ENCODE data around the gene HES5.

The HES5 gene

GRCh38 chr1:2514863-2515762 is 14.9 kb downstream of the HES5 start:
- no peak for DNase-seq (ENCODE audit: low read depth, low spot score)

GRCh38 chr1:2513939-2514652 is 16.0 kb downstream of the HES5 start:
- DNase-seq (ENCODE audit: low read depth, low spot score): no peak

GRCh38 chr1:2512862-2513421 is 17.1 kb downstream of the HES5 start:
- no peak for DNase-seq (ENCODE audit: low read depth, low spot score)

DNA sequence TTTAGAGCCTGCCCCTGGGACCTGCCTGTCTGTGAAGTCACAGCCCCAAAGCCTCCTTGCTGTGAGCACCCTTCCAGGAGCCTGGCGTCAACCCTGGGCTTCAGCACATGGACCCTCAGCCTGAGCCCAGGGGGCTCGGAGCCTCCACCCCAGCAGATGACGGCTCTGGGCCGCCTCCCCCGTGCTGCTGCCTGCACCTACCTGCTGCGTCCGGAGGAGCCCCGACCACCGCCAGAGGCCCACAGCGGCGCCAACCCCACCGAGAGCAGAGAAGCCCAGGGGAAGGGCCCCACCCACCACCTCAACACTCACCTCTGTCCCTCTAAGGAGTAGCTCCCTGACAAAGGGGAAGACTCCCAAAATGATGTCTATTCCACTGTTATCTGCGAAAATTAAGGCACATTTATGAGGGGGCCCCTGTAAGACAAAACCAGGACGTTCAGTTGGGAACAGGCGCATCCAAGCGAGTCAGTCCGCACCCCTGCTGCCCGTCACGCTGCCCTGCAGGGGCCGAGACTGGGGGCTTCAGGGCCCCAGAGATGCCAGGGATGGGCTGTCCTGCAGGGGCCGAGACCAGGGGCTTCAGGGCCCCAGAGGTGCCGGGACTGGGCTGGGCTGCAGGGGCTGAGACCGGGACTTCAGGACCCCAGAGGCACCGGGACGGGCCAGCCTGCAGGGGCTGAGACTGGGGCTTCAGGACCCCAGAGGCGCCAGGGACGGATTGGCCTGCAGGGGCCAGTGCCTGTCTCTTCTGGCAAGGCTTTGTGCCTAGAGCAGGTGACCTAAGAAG is 19.5 kb downstream of the HES5 start:
- DNase-seq (ENCODE audit: low read depth, low spot score): no peak

DNA sequence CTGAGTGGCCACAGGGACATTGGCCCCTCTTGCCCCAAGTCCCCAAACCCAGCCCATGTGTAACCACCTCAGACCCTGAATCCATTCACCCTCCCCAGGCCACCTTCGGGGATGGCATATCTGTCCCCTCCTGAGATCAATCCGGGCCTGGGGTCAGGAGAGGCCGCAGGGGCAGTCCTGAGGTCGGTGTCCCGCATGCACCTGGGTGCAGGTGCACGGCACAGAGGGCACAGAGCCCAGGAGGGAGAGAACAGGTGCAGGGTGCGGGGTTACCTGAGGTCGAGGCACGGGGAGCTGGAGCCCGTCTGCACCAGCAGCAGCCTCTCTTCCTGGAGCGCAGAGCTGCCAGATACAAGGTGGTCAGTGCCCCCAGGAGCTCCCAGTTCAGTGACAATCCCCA is 20.5 kb downstream of the HES5 start:
- DNase-seq (ENCODE audit: low read depth, low spot score): no peak

DNA sequence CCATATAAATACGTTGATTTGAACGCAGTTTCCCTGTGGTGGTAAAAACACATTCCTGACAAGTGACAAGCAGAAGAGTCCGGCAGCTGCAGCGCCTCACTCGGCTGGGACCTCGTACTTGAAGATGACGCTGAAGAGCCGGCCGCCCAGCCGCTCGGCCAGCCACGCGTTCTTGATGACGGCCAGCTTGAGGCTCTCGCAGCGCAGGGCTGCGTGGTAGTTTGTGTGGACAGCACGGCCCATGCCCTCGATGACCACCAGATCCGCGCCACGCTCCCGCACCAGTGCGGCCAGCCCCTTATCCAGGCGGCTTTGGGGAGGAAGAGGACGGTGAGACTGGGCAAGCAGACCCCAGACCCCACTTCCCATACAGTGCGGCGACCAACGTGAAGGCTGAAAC is 21.3 kb downstream of the HES5 start:
- DNase-seq (ENCODE audit: low read depth, low spot score): no peak

GRCh38 chr1:2508180-2508579 is 21.9 kb downstream of the HES5 start:
- no peak for DNase-seq (ENCODE audit: low read depth, low spot score)

DNA sequence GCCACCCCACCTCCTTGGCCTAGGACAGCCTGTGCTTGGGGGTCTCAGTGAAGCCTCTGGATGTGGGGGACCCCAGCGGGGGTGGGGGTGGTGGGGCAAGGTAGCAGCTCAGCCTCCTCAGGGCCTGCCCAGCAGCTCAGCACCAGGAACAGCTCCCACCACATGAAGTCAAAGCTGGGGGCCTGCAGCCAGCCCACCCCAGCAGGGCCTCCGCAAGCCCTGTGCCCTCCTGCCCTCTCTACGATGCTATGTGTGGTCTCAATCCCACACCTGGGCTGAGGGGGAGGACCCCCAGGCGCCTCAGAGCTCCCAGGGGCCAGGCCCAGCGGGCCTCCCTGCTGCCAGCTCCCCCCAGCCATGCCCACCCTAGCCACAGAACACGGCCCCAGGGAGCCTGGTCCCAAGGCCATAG is 22.3 kb downstream of the HES5 start:
- DNase-seq (ENCODE audit: low read depth, low spot score): no peak

DNA sequence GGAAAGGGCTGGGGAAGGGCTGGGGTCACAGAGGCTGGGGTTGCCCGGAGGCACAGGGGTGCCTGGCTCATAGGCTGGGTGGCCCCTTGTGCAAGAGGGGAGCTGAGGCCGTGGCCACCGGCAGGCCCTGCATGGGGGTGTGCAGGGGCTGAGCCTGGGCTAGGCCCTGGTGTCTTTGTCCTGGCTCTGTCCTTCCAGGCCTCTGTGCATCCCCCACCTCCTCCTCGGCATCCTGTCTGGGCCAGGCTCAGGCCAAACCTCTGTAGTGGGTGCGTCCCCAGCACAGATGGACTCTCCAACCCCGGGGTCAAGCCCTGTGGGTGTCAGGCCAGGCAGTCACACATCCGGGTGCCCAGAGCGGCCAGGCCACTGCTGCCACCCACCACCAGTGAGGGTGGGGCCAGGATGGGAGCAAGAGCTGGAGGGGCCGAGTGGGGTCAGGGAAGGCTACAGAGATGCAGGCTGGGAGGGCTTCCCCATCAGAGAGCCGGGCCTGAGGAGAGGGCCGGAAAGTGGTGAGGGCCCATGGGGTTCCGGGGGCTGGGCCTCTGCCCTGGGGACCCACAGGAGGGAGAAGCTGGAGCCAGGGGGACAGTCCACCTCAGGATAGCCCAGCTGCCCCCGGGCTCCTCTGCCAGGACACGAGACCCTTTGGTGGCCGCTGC is 23.0 kb downstream of the HES5 start:
- DNase-seq (ENCODE audit: low read depth, low spot score): no peak

DNA sequence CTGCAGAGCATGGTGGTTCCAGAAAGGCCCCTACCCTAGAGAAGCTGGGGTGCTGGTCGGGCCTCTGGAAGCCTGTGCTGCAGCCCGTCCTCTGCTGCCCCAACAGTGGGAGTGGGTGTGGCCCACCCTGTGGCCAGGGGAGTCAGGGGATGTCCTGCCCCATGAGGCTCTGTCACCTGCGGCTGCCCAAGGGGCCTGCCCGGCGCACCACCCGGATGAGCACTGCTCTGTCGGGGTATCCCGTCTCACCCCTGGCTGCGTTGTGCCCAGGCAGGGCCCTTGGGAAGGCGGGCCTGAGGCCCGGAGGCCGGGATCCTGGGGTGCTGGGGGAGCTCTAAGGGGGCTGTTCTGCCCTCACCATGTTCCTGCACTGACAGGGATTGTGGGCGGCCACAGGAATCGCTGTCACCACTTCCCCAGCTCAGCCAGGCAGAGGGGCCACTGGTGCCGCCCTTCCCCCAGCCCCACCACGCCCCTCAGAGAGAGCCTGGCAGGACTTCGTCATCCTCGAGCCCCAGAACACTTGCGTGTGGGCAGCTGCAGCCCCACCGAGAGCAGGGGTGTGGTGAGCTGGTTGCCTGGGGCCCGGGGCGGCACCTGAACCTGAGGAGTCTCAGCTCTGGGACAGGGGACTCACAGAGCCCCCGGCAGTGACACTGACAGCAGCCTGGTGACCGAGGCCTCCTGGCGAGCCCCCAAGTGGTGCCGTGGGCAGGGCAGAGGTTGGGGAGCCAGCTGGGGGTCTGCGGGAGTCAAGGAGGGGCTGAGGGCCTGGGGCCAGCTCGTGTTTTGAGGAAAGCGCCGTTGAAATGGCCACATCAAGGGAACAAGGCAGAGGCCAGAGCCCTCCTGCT is 23.8 kb downstream of the HES5 start:
- DNase-seq (ENCODE audit: low read depth, low spot score): no peak

DNA sequence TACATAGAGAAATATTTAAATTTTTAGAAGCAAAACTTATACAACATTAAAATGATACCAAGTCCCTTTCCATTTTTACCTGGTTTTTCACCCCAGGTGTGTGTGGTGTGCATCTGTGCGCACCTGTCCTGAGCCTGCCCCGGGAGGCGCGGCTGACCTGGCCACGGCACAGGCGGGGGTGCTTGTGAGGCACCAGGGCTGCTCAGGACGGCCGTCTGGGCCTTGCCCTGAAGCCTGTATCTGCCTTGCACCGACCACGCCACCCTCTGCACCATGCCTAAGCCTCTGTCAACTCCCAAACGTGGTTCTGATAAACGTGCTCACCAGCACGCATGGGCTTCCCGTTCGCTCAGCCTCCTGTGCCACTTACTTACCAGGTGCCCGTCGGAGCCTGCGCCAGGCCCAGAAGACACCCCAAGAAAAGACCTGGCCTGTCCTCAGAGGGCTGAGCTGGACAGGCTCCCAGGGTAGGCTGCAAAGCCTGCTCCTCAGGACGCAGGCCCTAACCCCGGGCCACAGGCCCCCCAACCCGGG is 24.5 kb downstream of the HES5 start:
- no peak for DNase-seq (ENCODE audit: low read depth, low spot score)

DNA sequence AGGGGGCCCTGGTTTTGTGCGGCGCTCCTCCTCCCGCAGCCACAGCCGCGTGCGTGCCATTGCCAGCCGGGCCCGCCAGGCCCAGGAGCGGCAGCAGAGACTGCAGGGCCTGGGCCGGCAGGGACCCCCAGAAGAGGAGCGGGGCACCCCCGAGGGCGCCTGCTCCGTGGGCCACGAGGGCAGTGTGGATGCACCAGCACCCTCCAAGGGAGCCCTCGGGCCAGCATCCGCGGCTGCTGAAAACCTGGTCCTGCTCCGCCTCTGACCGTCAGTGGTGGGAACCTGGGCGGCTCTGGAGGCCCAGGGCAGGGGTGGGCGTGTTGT is 25.2 kb downstream of the HES5 start:
- DNase-seq (ENCODE audit: low read depth, low spot score): no peak

DNA sequence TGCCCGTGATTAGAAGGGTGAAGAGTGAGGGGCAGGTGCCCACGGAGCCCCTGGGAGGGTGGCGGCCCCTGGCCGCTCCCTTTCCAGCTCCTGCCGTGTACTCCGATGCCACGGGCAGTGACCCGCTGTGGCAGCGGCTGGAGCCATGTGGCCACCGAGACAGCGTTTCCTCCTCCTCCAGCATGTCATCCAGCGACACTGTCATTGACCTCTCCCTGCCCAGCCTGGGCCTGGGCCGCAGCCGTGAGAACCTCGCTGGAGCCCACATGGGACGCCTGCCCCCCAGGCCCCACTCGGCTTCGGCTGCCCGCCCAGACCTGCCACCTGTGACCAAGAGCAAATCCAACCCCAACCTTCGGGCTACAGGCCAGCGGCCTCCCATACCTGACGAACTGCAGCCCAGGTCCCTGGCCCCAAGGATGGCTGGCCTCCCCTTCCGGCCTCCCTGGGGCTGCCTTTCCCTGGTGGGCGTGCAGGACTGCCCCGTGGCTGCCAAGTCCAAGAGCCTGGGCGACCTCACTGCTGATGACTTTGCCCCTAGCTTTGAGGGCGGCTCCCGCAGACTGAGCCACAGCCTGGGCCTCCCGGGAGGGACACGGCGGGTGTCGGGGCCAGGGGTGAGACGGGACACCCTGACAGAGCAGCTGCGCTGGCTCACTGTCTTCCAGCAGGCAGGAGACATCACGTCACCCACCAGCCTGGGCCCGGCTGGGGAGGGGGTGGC is 25.7 kb downstream of the HES5 start:
- DNase-seq (ENCODE audit: low read depth, low spot score): no peak

- no peak for DNase-seq (ENCODE audit: low read depth, low spot score)
These were observed 26.4 kb downstream of the HES5 start for GRCh38 chr1:2503554-2504224.

- no peak for DNase-seq (ENCODE audit: low read depth, low spot score)
These were observed 27.2 kb downstream of the HES5 start for GRCh38 chr1:2502661-2503553.

DNA sequence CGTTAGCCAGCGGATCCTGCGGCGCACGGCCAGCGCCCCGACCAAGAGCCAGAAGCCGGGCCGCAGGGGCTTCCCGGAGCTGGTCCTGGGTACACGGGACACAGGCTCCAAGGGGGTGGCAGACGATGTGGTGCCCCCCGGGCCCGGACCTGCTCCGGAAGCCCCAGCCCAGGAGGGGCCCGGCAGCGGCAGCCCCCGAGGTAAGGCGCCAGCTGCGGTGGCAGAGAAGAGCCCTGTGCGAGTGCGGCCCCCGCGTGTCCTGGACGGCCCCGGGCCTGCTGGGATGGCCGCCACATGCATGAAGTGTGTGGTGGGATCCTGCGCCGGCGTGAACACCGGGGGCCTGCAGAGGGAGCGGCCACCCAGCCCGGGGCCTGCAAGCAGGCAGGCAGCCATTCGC is 27.9 kb downstream of the HES5 start:
- no peak for DNase-seq (ENCODE audit: low read depth, low spot score)

- no peak for DNase-seq (ENCODE audit: low read depth, low spot score)
These were observed 28.3 kb downstream of the HES5 start for GRCh38 chr1:2501820-2502119.

Measured in activated naive CD8-positive, alpha-beta T cell treated with anti-CD3 and anti-CD28 coated beads, Interleukin-2, amount 50 U/mL, for 16 hours (primary cell).